Nephron progenitor cell (in vitro differentiated cells): ENCODE data around the gene AP3D1.

Experiments
- DNase-seq: peaks from one replicate; pipeline ENCODE4 v3.0.0; 2021
- H3K27ac Mint-ChIP-seq: 2 replicates; pipeline ENCODE4 v1.8.0; 2021; ENCODE audit warnings: mild to moderate bottlenecking, moderate library complexity, mixed read lengths
- H3K27me3 Mint-ChIP-seq: 2 replicates; pipeline ENCODE4 v1.8.0; 2021; ENCODE audit warnings: mild to moderate bottlenecking, low read depth, mixed read lengths; ENCODE audit not compliant: poor library complexity
- H3K36me3 Mint-ChIP-seq: 2 replicates; pipeline ENCODE4 v1.8.0; 2021; ENCODE audit warnings: low read depth, mixed read lengths
- H3K4me1 Mint-ChIP-seq: 2 replicates; pipeline ENCODE4 v1.8.0; 2021; ENCODE audit warnings: mixed read lengths
- H3K4me3 Mint-ChIP-seq: 2 replicates; pipeline ENCODE4 v1.8.0; 2021; ENCODE audit warnings: mild to moderate bottlenecking, moderate library complexity, mixed read lengths
- H3K9me3 Mint-ChIP-seq: 2 replicates; pipeline ENCODE4 v1.8.0; 2021; ENCODE audit warnings: mild to moderate bottlenecking, moderate library complexity, mixed read lengths
- TF ChIP-seq, protein P1 (sequence below): fragments of 200-600 bp; sonication (generic); IDR thresholded peaks from 2 replicates; pipeline ENCODE4 v1.5.0; 2021; ENCODE audit warnings: antibody characterized with exemption

AP3D1 gene

DNA sequence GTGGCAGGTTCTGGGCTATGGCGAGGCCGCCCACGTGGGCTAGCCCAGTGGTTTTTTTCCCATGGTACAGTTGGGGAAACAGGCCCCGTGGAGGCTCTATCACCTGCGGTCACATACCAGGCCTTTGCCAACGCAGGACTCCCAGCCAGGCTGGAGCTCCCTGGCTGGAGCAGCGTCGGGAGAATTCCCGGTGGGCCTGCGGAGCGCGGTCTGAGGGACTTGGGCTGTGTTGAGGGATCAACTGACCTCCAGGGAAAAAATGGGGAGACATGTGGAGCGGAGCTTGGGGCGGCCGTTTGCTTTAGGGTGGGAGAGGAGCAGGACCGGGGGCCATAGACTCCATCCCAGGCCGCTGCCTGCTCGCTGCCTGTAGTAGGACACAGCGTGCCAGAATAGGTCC, 28.7 kb upstream of the AP3D1 start:
- peaks cover 35% of the 10 kb centered on the region for H3K4me1 Mint-ChIP-seq
- H3K27ac Mint-ChIP-seq, result no peak overlapping the region
- no peaks in the 10 kb centered on the region for H3K9me3 Mint-ChIP-seq
- peaks cover 28% of the 10 kb centered on the region for H3K36me3 Mint-ChIP-seq
- no peak overlapping the region for H3K4me3 Mint-ChIP-seq
- no peaks in the 10 kb centered on the region for H3K27me3 Mint-ChIP-seq
- TF ChIP-seq, protein P1, sequence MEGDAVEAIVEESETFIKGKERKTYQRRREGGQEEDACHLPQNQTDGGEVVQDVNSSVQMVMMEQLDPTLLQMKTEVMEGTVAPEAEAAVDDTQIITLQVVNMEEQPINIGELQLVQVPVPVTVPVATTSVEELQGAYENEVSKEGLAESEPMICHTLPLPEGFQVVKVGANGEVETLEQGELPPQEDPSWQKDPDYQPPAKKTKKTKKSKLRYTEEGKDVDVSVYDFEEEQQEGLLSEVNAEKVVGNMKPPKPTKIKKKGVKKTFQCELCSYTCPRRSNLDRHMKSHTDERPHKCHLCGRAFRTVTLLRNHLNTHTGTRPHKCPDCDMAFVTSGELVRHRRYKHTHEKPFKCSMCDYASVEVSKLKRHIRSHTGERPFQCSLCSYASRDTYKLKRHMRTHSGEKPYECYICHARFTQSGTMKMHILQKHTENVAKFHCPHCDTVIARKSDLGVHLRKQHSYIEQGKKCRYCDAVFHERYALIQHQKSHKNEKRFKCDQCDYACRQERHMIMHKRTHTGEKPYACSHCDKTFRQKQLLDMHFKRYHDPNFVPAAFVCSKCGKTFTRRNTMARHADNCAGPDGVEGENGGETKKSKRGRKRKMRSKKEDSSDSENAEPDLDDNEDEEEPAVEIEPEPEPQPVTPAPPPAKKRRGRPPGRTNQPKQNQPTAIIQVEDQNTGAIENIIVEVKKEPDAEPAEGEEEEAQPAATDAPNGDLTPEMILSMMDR, result no peak
- no peak for DNase-seq

DNA sequence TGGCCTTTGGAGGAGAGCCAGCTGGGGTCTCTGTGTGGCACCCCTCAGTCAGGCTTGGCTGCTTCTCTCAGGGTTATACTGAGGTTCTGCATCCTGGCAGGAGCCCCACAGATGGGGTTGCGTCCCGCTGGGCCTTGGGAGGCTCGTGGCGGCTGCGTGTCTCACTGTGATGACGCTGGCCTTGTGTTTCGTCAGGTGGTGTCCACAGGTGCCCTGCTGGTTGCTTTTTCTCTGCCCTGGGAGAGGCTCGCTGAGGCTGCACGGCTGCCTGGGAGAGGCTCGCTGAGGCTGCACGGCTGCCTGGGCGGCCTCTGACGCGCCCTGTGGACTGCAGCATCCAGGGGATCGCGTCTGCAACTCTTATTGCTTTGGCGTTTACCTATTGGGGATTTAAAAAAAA, 27.7 kb upstream of the AP3D1 start:
- Mint-ChIP-seq H3K9me3 (no peaks in the 10 kb centered on the region), H3K27ac (peak overlapping the region; percentile 88), H3K4me3 (no peak overlapping the region)

DNA sequence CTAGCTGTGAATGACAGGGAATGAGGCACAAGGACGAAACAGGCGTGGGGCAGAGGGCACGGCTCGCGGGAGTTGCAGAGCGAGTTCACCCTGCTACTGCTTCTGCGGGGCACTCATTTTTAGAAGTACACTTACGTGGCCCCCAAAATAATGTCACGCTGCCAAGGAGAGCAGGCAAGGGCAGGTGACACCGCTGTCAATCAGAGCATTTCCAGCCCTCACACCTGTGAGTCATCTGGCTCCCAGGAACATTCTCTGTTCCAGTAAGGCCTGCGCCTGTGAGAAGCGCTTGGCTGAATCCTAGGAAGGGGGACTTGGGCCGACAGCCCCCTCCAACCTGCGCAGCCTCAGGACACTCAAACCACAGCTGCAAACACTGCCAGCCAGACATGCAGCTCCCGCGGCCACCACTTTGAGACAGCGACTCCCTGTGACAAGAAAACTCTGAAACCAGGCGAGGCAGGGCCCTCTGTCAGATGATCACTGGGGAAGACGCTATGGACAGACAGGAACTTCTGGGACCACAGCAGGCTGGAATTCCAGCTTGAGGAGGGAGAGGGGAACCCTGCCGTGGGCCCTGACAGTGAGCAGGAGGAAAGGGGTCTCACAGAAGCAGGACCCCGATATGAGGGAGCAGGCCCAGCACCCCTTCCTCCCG, 25.1 kb upstream of the AP3D1 start:
- TF ChIP-seq, protein P1, result no peak
- H3K36me3 Mint-ChIP-seq, result peaks cover 24% of the 10 kb centered on the region
- peaks cover 59% of the 10 kb centered on the region for H3K4me1 Mint-ChIP-seq
- H3K4me3 Mint-ChIP-seq, result no peak overlapping the region
- no peaks in the 10 kb centered on the region for H3K27me3 Mint-ChIP-seq
- no peaks in the 10 kb centered on the region for H3K9me3 Mint-ChIP-seq
- DNase-seq, result no peak
- no peak overlapping the region for H3K27ac Mint-ChIP-seq

More for the DNA sequence above, 27.7 kb upstream of the AP3D1 start:
- H3K4me1 Mint-ChIP-seq, result peaks cover 33% of the 10 kb centered on the region
- DNase-seq, result no peak
- H3K36me3 Mint-ChIP-seq, result peaks cover 21% of the 10 kb centered on the region
- TF ChIP-seq, protein P1, result no peak
- no peaks in the 10 kb centered on the region for H3K27me3 Mint-ChIP-seq

DNA sequence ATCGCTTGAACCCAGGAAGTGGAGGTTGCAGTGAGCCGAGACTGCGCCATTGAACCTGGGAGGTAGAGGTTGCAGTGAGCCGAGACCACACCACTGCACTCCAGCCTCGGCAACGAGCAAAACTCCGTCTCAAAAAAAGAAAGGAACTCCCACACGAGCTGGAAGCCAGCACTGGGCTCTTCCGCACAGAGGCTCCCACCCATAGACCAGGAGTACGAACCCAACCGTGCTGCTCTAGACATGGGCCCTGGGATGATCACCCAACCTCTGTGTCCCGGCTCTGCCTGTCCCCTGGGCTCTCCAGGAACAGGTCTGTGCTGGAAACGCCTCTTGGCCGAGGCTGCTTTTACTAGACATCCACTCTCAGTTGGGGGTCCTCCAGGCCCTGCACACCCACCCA, 24.4 kb upstream of the AP3D1 start:
- Mint-ChIP-seq H3K9me3 (no peaks in the 10 kb centered on the region), H3K27me3 (no peaks in the 10 kb centered on the region), H3K36me3 (peaks cover 21% of the 10 kb centered on the region), H3K27ac (peak overlapping the region; percentile 72), H3K4me3 (no peak overlapping the region), H3K4me1 (peaks cover 66% of the 10 kb centered on the region)
- TF ChIP-seq, protein P1, result no peak
- no peak for DNase-seq

DNA sequence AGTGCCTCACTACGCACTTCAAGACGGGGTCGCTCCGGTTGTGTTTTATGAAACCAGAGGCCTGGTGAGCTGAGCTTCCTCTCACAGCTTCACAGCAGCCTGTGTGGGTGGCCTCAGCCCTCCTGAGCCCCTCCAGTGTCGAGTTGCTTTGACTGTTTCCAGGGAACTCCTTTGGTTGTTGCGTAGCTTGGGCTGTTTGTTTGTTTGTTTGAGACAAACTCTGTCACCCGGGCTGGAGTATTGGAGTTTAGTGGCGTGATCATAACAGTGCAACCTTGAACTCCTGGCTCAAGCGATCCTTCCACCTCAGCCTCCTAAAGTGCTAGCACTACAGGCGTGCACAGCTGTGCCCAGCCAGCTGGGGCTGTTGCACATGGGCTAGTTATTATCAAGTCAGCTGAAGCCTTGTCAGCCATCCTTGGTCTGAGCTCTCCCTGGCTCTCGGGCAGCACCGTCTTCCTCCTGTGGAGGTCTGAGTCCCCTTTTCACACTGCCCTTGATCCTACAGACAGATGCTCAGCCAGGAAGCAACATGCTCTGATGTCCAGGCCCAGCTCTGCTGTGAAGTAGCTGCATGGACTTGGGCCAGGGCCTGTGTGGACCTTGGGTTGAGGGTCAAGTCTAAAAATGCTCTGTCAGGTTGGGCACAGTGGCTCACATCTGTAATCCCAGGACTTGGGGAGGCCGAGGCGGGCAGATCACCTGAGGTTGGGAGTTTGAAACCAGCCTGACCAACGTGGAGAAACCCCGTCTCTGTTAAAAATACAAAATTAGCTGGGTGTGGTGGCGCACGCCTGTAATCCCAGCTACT, 22.6 kb upstream of the AP3D1 start:
- H3K27ac Mint-ChIP-seq, result peak overlapping the region; percentile 96
- DNase-seq, result no peak
- TF ChIP-seq, protein P1, result no peak
- no peaks in the 10 kb centered on the region for H3K9me3 Mint-ChIP-seq
- peaks cover 68% of the 10 kb centered on the region for H3K4me1 Mint-ChIP-seq
- H3K27me3 Mint-ChIP-seq, result peaks cover 3% of the 10 kb centered on the region
- peak overlapping the region; percentile 52 for H3K4me3 Mint-ChIP-seq
- H3K36me3 Mint-ChIP-seq, result peaks cover 17% of the 10 kb centered on the region
